Measurements from ENCODE around the gene CTXN3. TPM values are rescaled to one million over a fixed set of nuclear protein-coding genes. Genes with fewer than 3 reads are reported as not detected.

The CTXN3 gene
- total and polyA plus RNA-seq, 2 donors (not counting 3 experiments of a cell fraction or from before 2014, with no cell fraction given): not detected

GRCh38 chr5:127643607-127644006 is 5.3 kb upstream of the CTXN3 start:
- CTCF ChIA-PET: interaction anchor here (1.1 kb wide), 1 partner anchor 23 kb away, joined by 3 read pairs; no protein-coding TSS in a partner anchor
- no peak for TF ChIP-seq JUN (IDR thresholded peaks at IDR 0.05; ENCODE audit: borderline replicate concordance, insufficient read depth, insufficient read length, low read depth)
- TF ChIP-seq, protein P1, sequence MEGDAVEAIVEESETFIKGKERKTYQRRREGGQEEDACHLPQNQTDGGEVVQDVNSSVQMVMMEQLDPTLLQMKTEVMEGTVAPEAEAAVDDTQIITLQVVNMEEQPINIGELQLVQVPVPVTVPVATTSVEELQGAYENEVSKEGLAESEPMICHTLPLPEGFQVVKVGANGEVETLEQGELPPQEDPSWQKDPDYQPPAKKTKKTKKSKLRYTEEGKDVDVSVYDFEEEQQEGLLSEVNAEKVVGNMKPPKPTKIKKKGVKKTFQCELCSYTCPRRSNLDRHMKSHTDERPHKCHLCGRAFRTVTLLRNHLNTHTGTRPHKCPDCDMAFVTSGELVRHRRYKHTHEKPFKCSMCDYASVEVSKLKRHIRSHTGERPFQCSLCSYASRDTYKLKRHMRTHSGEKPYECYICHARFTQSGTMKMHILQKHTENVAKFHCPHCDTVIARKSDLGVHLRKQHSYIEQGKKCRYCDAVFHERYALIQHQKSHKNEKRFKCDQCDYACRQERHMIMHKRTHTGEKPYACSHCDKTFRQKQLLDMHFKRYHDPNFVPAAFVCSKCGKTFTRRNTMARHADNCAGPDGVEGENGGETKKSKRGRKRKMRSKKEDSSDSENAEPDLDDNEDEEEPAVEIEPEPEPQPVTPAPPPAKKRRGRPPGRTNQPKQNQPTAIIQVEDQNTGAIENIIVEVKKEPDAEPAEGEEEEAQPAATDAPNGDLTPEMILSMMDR (IDR thresholded peaks at IDR 0.05; ENCODE audit: extremely low read depth in 1 of 2, insufficient read depth in 1 of 2, low read depth in 1 of 2, low read length in 2 of 2): no peak
- TF ChIP-seq FOS (IDR thresholded peaks at IDR 0.05; ENCODE audit: borderline replicate concordance, insufficient read depth, low read length): no peak
- TF ChIP-seq MAX (IDR thresholded peaks at IDR 0.05; ENCODE audit: insufficient read depth, insufficient read length): no peak
- no peak for TF ChIP-seq EZH2 (IDR thresholded peaks at IDR 0.05; ENCODE audit: borderline replicate concordance, low read depth, low read length, severe bottlenecking)
- TF ChIP-seq GATA2 (IDR thresholded peaks at IDR 0.05; ENCODE audit: insufficient read depth, insufficient read length, low read depth, low read length): no peak
- TF ChIP-seq MYC (IDR thresholded peaks at IDR 0.05; ENCODE audit: low read depth, low read length): no peak
- no peak for TF ChIP-seq POLR2AphosphoS5 (IDR thresholded peaks at IDR 0.05; ENCODE audit: insufficient read depth, low read depth, low read length)
- TF ChIP-seq POLR2A (IDR thresholded peaks at IDR 0.05; ENCODE audit: low read depth, low read length): no peak

More at GRCh38 chr5:127643607-127644006, 5.3 kb upstream of the CTXN3 start:
- no peak overlapping the region for H3K27ac ChIP-seq (ENCODE audit: insufficient read depth, low read depth, low read length)
- no peaks in the 10 kb centered on the region for H3K9me1 ChIP-seq (replicated peaks; ENCODE audit: control insufficient read depth, extremely low read depth, insufficient read depth, low read length)
- DNase-seq (ENCODE audit: low read depth, low spot score) (no peak), FAIRE-seq (peak; percentile 58)
- no peak overlapping the region for H3K4me3 ChIP-seq (replicated peaks in 1 of 3; ENCODE audit: insufficient read depth in 1 of 3, low read depth in 1 of 3, low read length in 3 of 3)
- POLR2A ChIA-PET: no interaction called here
- H3K9ac ChIP-seq (replicated peaks; ENCODE audit: extremely low read depth, insufficient read depth, low read length): no peak overlapping the region
- no peaks in the 10 kb centered on the region for H3K36me3 ChIP-seq (ENCODE audit: control insufficient read depth in 2 of 2, extremely low read depth in 1 of 2, insufficient read depth in 2 of 2, low read length in 2 of 2)
- H3K27me3 ChIP-seq (ENCODE audit: control insufficient read depth in 2 of 2, insufficient read depth in 2 of 2, low read length in 2 of 2): peaks cover 0 to 2% of the 10 kb centered on the region in 2 experiments
- dilution Hi-C loops (cut with MboI; ENCODE audit: extremely low pct_ligation_motif_present, low sequenced_read_pairs) (no loop called here), intact Hi-C loops (cut with micrococcal nuclease) (no loop called here)
- H3K4me2 ChIP-seq (ENCODE audit: insufficient read depth, low read length): no peak overlapping the region
- no peaks in the 10 kb centered on the region for H4K20me1 ChIP-seq (replicated peaks; ENCODE audit: control insufficient read depth, extremely low read depth, insufficient read depth, low read length)
- no TSS peak for BruUV-seq (replicated peaks)
- no peaks in the 10 kb centered on the region for H3K4me1 ChIP-seq (ENCODE audit: control insufficient read depth, extremely low read depth, insufficient read depth, low read length)
- no peaks in the 10 kb centered on the region for H3K79me2 ChIP-seq (ENCODE audit: control insufficient read depth, insufficient read depth, low read length)
- no peak overlapping the region for H2AFZ ChIP-seq (ENCODE audit: low read depth, low read length)
- no peaks in the 10 kb centered on the region for H3K9me3 ChIP-seq (replicated peaks; ENCODE audit: control insufficient read depth, insufficient read depth, low read length)
